ENCODE results near the gene REN.

REN gene

GRCh38 chr1:204186597-204186996, 20.5 kb upstream of the REN start:
- H3K27me3 ChIP-seq (ENCODE audit: insufficient read depth, poor library complexity, severe bottlenecking), result peaks cover 21% of the 10 kb centered on the region

GRCh38 chr1:204181116-204181515, 15.0 kb upstream of the REN start:
- H3K4me3 ChIP-seq (replicated peaks; ENCODE audit: insufficient read depth, low read length), result no peak overlapping the region
- no peak for DNase-seq (ENCODE audit: low read depth in 1 of 2, low spot score in 1 of 2)
- TF ChIP-seq, protein P1, sequence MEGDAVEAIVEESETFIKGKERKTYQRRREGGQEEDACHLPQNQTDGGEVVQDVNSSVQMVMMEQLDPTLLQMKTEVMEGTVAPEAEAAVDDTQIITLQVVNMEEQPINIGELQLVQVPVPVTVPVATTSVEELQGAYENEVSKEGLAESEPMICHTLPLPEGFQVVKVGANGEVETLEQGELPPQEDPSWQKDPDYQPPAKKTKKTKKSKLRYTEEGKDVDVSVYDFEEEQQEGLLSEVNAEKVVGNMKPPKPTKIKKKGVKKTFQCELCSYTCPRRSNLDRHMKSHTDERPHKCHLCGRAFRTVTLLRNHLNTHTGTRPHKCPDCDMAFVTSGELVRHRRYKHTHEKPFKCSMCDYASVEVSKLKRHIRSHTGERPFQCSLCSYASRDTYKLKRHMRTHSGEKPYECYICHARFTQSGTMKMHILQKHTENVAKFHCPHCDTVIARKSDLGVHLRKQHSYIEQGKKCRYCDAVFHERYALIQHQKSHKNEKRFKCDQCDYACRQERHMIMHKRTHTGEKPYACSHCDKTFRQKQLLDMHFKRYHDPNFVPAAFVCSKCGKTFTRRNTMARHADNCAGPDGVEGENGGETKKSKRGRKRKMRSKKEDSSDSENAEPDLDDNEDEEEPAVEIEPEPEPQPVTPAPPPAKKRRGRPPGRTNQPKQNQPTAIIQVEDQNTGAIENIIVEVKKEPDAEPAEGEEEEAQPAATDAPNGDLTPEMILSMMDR (IDR thresholded peaks at IDR 0.05; ENCODE audit: insufficient read depth, low read length), result no peak
- TF ChIP-seq REST (IDR thresholded peaks at IDR 0.05; ENCODE audit: insufficient replicate concordance, low read depth), result no peak
- no peak for TF ChIP-seq GABPA (IDR thresholded peaks at IDR 0.05; ENCODE audit: low read depth)
- no peak for TF ChIP-seq POLR2AphosphoS5 (IDR thresholded peaks at IDR 0.05; ENCODE audit: low read depth)
- TF ChIP-seq SPI1 (IDR thresholded peaks at IDR 0.05; ENCODE audit: borderline replicate concordance, low read depth), result no peak
- peaks cover 2% of the 10 kb centered on the region for H3K27me3 ChIP-seq (ENCODE audit: insufficient read depth, poor library complexity, severe bottlenecking)
- H3K27ac ChIP-seq (replicated peaks), result no peak overlapping the region

More at GRCh38 chr1:204186597-204186996, 20.5 kb upstream of the REN start:
- DNase-seq (ENCODE audit: low read depth in 1 of 2, low spot score in 1 of 2), result no peak
- H3K27ac ChIP-seq (replicated peaks), result no peak overlapping the region
- no peak overlapping the region for H3K4me3 ChIP-seq (replicated peaks; ENCODE audit: insufficient read depth, low read length)
- TF ChIP-seq POLR2AphosphoS5 (IDR thresholded peaks at IDR 0.05; ENCODE audit: low read depth), result no peak
- no peak for TF ChIP-seq GABPA (IDR thresholded peaks at IDR 0.05; ENCODE audit: low read depth)

DNA sequence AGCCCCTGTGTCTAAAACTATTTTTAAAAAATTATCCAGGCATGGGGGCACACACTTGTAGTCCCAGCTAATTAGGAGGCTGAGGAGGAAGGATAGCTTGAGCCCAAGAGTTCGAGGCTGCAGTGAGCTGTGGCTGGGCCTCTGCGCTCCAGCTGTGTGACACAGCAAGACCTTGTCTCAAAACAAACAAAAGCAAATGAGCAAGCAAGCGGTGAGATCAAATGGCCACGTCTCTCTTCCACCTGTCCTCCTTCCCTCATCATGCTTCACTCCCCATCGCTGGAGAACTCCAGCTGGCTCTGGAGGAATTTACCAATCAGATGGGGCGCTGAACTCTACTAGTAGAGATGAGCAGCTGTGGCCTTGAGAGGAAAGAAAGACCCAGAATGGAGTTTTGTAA, 14.0 kb upstream of the REN start:
- DNase-seq (ENCODE audit: low read depth in 1 of 2, low spot score in 1 of 2), result no peak
- H3K4me3 ChIP-seq (replicated peaks; ENCODE audit: insufficient read depth, low read length), result no peak overlapping the region
- H3K27ac ChIP-seq (replicated peaks), result no peak overlapping the region
- TF ChIP-seq REST (IDR thresholded peaks at IDR 0.05; ENCODE audit: insufficient replicate concordance, low read depth) (no peak), GABPA (IDR thresholded peaks at IDR 0.05; ENCODE audit: low read depth) (no peak), POLR2AphosphoS5 (IDR thresholded peaks at IDR 0.05; ENCODE audit: low read depth) (no peak), SPI1 (IDR thresholded peaks at IDR 0.05; ENCODE audit: borderline replicate concordance, low read depth) (no peak)
- TF ChIP-seq, protein P1 (IDR thresholded peaks at IDR 0.05; ENCODE audit: insufficient read depth, low read length), result no peak
- peaks cover 2% of the 10 kb centered on the region for H3K27me3 ChIP-seq (ENCODE audit: insufficient read depth, poor library complexity, severe bottlenecking)

GRCh38 chr1:204178487-204179281, 12.5 kb upstream of the REN start:
- TF ChIP-seq, protein P1 (IDR thresholded peaks at IDR 0.05; ENCODE audit: insufficient read depth, low read length), result no peak
- no peak for TF ChIP-seq REST (IDR thresholded peaks at IDR 0.05; ENCODE audit: insufficient replicate concordance, low read depth)
- TF ChIP-seq GABPA (IDR thresholded peaks at IDR 0.05; ENCODE audit: low read depth), result no peak
- no peak for TF ChIP-seq POLR2AphosphoS5 (IDR thresholded peaks at IDR 0.05; ENCODE audit: low read depth)
- no peak for TF ChIP-seq SPI1 (IDR thresholded peaks at IDR 0.05; ENCODE audit: borderline replicate concordance, low read depth)
- Histone ChIP-seq H3K27me3 (ENCODE audit: insufficient read depth, poor library complexity, severe bottlenecking) (peaks cover 2% of the 10 kb centered on the region), H3K27ac (replicated peaks) (no peak overlapping the region), H3K4me3 (replicated peaks; ENCODE audit: insufficient read depth, low read length) (no peak overlapping the region)
- no peak for DNase-seq (ENCODE audit: low read depth in 1 of 2, low spot score in 1 of 2)

Data from HL-60 (cell line).